ENCODE measurements around the gene CAPNS2.

DNA sequence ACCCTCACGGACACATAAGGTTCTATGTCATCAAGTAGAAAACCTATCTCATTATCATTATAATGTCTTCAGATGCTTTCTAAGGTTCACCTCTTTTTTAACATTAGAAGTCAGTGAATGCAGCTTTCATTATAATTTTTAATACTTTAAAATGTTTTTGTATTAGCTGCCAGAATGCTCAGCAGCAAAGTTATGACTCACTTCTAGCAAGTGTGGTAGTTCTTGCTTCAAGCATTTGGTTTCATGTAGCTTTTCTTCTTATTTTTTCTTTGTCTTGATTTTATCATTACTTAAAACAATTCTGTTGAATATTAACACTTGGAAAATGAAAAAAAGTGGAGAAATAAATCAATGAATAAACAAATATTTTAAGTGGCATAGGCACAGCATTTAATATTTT lies 34.3 kb upstream of the CAPNS2 start:
- TF ChIP-seq, protein P1, sequence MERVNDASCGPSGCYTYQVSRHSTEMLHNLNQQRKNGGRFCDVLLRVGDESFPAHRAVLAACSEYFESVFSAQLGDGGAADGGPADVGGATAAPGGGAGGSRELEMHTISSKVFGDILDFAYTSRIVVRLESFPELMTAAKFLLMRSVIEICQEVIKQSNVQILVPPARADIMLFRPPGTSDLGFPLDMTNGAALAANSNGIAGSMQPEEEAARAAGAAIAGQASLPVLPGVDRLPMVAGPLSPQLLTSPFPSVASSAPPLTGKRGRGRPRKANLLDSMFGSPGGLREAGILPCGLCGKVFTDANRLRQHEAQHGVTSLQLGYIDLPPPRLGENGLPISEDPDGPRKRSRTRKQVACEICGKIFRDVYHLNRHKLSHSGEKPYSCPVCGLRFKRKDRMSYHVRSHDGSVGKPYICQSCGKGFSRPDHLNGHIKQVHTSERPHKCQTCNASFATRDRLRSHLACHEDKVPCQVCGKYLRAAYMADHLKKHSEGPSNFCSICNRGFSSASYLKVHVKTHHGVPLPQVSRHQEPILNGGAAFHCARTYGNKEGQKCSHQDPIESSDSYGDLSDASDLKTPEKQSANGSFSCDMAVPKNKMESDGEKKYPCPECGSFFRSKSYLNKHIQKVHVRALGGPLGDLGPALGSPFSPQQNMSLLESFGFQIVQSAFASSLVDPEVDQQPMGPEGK (CRISPR knock-in tag; IDR thresholded peaks at IDR 0.05; ENCODE audit: borderline replicate concordance), result no peak
- no peak for TF ChIP-seq ARNTL (CRISPR knock-in tag; IDR thresholded peaks at IDR 0.05; ENCODE audit: borderline replicate concordance, low read depth)
- TF ChIP-seq ZFP30 (CRISPR knock-in tag; IDR thresholded peaks at IDR 0.05), result no peak
- TF ChIP-seq ZNF70 (CRISPR knock-in tag; IDR thresholded peaks at IDR 0.05), result no peak
- no peak for TF ChIP-seq CREB5 (CRISPR knock-in tag; IDR thresholded peaks at IDR 0.05; ENCODE audit: low read depth)
- no peak for TF ChIP-seq ZFP3 (CRISPR knock-in tag; IDR thresholded peaks at IDR 0.05)
- TF ChIP-seq, protein P2, sequence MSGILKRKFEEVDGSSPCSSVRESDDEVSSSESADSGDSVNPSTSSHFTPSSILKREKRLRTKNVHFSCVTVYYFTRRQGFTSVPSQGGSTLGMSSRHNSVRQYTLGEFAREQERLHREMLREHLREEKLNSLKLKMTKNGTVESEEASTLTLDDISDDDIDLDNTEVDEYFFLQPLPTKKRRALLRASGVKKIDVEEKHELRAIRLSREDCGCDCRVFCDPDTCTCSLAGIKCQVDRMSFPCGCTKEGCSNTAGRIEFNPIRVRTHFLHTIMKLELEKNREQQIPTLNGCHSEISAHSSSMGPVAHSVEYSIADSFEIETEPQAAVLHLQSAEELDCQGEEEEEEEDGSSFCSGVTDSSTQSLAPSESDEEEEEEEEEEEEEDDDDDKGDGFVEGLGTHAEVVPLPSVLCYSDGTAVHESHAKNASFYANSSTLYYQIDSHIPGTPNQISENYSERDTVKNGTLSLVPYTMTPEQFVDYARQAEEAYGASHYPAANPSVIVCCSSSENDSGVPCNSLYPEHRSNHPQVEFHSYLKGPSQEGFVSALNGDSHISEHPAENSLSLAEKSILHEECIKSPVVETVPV (CRISPR knock-in tag; IDR thresholded peaks at IDR 0.05), result no peak

Measured in SK-N-SH treated with all-trans-retinoic acid at 6 μM for 48 hours (cell line).